GM18526 (cell line): ENCODE measurements around the gene SORL1.

Experiments
- POLR2A ChIP-seq: IDR thresholded peaks from 3 replicates; pipeline ENCODE4 v1.6.1; 2011; ENCODE audit not compliant: insufficient read length; ENCODE audit errors: extremely low read depth

SORL1 gene, protein sequence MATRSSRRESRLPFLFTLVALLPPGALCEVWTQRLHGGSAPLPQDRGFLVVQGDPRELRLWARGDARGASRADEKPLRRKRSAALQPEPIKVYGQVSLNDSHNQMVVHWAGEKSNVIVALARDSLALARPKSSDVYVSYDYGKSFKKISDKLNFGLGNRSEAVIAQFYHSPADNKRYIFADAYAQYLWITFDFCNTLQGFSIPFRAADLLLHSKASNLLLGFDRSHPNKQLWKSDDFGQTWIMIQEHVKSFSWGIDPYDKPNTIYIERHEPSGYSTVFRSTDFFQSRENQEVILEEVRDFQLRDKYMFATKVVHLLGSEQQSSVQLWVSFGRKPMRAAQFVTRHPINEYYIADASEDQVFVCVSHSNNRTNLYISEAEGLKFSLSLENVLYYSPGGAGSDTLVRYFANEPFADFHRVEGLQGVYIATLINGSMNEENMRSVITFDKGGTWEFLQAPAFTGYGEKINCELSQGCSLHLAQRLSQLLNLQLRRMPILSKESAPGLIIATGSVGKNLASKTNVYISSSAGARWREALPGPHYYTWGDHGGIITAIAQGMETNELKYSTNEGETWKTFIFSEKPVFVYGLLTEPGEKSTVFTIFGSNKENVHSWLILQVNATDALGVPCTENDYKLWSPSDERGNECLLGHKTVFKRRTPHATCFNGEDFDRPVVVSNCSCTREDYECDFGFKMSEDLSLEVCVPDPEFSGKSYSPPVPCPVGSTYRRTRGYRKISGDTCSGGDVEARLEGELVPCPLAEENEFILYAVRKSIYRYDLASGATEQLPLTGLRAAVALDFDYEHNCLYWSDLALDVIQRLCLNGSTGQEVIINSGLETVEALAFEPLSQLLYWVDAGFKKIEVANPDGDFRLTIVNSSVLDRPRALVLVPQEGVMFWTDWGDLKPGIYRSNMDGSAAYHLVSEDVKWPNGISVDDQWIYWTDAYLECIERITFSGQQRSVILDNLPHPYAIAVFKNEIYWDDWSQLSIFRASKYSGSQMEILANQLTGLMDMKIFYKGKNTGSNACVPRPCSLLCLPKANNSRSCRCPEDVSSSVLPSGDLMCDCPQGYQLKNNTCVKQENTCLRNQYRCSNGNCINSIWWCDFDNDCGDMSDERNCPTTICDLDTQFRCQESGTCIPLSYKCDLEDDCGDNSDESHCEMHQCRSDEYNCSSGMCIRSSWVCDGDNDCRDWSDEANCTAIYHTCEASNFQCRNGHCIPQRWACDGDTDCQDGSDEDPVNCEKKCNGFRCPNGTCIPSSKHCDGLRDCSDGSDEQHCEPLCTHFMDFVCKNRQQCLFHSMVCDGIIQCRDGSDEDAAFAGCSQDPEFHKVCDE (N-terminal part only)

DNA sequence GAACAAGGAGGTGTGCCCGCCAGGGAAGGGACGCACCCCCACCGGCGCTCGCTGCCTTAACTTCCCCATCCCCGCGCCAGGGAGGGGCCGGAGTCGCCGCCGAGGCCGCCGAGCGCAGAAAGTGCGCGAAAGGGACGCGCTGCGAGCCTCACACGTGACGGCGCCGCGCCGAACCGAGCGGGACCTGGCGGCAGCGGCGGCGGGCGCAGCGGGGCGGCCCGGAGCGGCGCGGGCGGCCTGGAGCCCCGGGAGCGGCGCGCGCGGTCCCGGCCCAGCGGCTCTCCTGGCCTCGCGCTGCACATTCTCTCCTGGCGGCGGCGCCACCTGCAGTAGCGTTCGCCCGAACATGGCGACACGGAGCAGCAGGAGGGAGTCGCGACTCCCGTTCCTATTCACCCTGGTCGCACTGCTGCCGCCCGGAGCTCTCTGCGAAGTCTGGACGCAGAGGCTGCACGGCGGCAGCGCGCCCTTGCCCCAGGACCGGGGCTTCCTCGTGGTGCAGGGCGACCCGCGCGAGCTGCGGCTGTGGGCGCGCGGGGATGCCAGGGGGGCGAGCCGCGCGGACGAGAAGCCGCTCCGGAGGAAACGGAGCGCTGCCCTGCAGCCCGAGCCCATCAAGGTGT, at the start of gene SORL1:
Gene SORL1, plus strand, starts transcription at position 329 of the 623 bp plus-strand sequence. Its CDS starts 18 bp downstream, at position 347.
- peak; percentile 57 for TF ChIP-seq POLR2A

DNA sequence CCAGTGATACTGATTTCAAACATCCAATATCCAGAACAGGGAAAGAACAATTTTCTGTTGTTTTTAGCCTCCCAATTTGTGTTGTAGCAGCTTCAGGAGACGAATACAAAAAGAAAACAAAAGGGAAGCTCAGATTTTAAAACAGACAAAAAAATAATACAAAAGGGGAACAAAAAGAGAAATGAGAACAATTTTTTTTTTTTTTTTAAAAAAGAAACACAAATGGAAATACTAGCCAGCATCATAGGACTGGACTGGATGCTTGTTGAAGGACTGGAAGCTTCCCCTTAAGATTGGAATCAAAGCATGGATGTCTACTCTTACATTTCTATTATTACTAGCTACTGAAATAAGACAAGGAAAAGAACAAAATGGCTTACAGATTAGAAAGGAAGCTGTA, 46.5 kb upstream of the SORL1 start:
- no peak for TF ChIP-seq POLR2A

DNA sequence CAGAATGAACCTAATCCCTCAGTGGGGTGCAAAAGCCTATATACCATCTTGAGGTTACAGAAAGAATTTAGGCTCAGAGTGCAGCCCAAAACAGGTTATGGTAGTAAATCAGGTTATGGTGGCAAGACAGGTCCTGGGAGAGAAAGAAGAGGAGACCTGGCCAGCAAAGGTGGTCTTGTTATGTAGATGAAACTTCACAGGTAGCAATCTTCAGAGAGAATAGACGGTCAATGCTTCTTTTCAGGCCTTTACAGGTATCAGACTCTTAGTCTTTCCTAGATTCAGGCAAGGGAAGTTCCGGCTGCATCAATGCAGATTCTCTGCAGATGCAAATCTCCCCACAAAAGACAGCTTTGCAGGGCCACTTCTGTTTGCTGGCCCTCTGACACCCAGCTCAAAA, 45.8 kb upstream of the SORL1 start:
- no peak for TF ChIP-seq POLR2A

DNA sequence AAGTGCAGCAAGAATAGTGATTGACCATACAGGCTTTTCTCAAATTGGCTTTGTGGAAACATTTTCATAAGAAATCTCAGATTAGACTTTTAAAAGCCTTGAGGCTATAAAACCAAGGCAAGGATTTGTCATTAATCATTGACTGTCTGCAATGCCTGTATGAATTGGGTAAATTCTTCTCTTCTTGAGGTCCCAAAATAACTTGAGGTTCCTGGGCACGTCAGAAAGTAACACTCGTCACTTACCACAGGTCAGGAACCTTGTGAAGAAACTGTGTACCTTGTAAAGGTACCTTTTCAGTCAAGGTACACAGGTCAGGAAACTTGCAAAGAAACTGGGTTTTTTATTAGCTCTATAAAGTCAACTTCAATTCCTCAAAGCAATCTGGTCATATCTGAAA, 43.3 kb upstream of the SORL1 start:
- TF ChIP-seq POLR2A, result no peak

DNA sequence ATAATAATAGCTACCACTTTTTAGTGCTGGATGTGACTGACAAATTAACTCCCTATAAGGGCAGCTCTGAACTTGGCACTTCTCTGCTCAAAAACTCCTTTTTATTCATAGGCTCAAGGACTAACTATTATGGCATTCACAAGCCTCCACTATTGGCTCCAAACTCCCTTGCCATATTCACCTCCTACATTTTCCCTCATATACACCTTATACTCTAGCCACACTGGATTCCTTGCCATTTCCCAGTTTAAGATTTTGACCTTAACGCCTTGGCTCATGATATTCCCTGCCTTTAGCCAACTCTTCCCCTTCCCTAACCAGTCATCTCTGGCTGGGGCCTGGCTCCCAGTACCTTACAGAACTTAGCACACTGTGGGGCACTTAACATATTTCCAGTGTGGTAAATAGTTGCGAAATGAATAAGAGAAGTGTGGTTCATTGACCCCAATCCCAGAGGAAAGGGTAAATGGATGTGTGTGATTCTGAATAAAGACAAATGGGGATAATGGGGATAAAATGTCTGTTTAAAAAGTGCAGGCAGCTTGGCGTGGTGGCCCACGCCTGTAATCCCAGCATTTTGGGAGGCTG, 40.0 kb upstream of the SORL1 start:
- no peak for TF ChIP-seq POLR2A

DNA sequence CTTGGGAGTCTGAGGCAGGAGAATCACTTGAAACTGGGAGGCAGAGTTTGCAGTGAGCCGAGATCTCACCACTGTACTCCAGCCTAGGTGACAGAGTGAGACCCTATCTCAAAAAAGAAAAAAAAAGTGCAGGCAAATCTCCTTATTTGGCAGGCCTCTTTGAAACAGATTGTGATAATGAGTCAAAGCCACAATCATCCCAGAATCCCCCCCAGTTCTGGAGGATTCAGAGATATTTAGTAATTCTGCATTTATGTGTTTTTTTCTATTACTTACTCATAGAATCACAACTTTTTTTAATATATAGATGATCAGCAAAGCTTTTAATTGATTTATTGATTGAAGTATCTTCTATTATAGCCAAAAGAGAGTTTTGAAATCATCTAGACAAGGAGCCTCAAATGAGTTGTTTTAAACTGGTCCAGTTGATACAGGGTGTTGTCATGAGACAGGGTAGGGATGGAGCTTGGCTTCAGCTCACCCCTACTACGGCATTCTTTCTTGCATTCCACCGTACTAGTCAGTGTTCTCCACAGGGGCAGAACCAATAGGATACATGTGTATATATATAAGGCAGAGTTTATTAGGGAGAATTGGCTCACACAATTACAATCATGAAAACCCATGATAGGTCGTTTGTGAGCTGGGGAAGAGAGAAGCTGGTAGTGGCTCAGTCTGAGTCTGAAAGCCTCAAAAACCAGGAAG, 39.3 kb upstream of the SORL1 start:
- TF ChIP-seq POLR2A, result no peak

DNA sequence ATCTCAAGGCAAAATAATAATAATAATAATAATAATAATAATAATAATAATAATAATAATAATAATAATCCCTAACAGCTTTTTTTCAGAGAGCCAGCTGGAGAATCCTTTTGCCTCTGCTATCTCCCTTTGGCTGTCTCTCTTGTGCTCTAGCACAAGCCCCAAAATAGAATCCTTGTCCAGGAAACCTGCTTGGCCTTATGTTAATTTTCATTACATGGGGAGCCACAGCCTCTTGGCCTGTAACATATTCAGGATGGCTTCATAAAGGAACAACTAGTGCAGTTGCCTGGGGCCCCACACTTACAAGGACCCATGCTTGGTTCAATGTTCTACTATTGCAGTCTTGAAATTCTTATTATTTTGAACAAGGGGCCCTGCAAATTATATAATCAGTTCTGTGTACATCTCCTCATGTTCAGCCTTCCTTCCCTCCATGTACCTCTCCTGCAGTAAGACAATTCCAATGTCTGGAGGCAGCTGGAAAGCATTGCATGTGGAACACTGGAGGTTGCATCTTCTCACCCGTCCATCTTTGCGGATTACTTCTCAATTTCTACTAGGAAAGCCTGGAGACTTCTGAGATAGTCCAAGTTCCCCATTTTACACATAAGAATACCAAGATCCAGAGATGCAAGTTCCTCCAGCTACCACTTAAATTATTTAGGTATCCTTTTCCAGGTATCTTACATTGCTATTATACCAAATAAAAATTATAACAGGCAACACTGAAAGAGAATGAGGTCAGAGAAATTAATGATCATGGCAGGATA, 37.8 kb upstream of the SORL1 start:
- no peak for TF ChIP-seq POLR2A

DNA sequence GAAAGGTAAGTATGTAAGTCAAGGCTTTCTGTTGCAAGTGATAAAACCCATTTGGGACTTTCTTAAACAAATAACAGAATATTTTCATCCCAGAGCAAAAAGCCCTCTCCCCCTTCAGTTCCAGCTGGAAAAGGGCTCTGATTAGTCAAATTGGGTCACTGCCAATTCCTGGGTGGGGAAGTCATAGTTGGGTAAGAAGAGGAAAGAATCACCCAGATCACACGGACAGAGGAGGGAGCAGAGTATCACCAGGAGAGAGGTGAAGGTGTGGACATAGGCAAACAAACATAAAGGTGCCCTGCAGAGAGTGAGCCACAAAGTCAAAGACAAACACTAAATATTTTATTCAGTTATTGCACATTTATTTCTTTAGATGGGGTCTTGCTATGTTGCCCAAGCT, 36.3 kb upstream of the SORL1 start:
- TF ChIP-seq POLR2A, result no peak

DNA sequence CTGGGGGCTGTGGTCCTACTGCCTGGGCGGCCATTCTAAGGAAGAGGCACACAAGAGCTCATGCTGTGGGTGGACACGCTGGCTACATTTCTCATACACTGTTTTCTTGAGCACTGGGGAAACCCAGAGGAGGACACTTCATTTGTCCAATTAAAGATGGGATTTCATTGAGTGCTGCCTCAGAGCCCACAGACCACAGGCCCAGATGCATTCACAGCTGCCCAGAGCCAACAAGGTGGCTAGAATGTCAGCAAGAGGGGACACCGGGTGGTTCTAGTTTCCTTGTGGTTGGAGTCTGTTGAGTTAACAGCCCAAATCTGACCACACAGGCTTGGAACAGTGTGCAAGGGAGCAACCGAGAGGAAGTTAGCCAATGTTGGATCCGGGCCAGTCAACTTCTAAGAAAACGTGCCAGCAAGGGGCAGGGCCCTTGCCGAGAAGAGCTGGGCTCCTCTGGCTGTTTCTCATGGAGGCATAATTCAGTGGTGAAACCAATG, 35.0 kb upstream of the SORL1 start:
- TF ChIP-seq POLR2A, result no peak

DNA sequence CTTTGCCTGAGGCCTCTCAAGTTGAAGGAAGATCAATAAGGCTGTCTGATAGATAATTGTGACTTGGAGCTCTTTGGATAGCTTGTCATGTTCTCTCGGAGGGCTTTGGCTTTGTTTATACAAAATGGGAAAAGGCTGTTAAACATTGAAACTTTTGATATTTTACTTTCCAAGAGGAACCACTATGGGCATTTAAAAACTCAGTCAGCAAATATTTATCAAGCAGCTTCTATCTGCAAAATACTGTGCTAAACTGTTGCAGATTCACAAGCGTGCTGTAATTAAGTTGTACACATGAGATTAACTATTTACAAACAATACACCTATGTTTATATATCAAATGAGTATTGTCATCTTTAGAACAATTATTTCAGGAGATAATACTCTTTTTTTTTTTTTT, 34.5 kb upstream of the SORL1 start:
- no peak for TF ChIP-seq POLR2A

DNA sequence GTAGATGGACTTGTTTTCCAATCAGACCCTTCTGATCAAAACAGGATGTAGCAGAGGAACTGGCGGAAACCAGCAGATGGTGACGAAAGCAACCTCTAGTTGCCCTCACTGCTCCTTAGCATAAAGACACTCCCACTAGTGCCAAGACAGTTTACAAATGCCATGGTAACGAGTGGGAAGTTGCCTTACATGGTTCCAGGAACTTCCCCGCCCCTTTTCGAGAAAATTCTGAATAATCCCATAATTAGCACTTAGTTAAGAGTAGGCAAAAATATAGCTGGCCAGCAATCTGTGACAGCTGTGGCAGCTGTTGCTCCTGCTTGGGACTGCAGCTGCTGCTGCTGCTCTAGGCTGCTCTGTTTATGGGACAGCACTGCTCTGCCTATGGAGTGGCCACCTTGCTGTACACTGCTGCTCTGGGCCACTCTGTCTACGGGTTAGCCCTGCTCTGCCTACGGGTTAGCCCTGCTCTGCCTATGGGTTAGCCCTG, 33.4 kb upstream of the SORL1 start:
- no peak for TF ChIP-seq POLR2A

DNA sequence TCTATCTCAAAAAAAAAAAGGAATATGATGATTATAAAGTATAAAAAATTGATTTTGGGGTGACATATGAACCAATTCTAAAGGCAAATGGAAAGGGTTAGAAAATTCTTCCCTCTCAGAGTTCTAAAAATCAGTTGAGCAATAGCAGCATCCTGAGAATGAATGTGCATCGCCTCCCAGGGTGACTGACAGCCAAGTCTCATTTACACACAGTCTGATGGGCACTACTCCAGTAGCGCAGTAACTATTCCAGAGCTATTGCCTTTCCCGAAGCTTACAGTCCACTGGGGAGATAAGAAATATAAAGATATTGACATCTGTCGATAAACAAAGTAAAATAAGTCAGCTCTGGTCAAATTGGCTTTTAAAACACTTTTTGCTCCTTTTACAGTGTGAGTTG, 32.3 kb upstream of the SORL1 start:
- TF ChIP-seq POLR2A, result no peak

DNA sequence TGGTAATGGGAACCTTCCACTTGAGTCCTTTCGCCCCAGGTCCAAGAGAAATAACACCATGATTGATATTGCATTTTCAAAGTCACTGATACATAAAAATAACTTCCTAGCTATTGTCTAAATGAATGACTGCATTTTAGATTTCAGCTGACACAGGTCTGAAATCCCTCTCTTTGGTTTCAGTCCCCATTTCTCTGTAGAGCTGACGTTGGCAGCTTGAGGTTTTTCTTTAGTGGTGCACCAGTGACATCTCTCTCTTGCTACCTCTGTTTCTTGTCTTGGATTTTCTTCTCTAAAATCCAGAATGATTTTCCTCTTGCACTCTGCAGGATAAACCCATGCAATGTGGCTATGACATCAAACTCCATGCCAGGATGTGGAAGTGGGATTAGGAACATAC, 31.7 kb upstream of the SORL1 start:
- TF ChIP-seq POLR2A, result no peak
